ENCODE results near the gene KLHL42. TPM values are rescaled to one million over a fixed set of nuclear protein-coding genes. Genes with fewer than 3 reads are reported as not detected.
"Not testable (repeated sequence)": the region's sequence is repeated elsewhere in the genome, so short reads cannot be mapped to it uniquely, and the experiment has no call there.

Gene KLHL42
- polyA plus RNA-seq (2013, experiment 1 of 2; ENCODE audit: insufficient read length) = 19.0 TPM
- polyA plus RNA-seq (2013, experiment 2 of 2; ENCODE audit: insufficient read length) = 19.9 TPM

DNA sequence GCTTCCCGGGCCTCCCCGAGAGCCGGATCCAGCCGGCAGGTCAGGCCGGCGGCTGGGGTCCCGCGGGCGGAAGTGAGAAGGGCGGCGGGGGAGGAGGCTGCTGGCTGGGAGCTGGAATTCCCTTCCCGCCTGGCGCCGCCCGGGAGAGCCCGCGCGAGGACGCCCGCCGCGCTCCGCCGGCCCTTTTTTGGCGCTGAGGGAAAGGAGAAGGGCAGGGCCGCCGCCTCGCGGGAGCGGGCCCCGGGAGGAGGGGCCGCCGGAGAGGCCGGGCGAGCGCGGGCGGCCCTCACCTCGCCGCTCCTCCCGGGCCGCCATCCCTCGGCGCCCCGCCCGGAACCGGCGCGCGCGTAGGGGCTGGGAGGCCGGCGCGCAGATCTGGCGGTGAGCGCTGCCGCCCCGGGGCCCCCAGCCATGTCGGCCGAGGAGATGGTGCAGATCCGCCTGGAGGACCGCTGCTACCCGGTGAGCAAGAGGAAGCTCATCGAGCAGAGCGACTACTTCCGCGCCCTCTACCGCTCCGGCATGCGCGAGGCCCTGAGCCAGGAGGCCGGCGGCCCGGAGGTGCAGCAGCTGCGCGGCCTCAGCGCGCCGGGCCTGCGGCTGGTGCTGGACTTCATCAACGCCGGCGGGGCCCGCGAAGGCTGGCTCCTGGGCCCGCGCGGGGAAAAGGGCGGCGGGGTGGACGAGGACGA is at the start of gene KLHL42, which contains the start of gene MANSC4:
Gene KLHL42 (plus strand): TSS at position 314 of the 692 bp plus-strand sequence. CDS start 98 bp downstream, at position 412.
Gene MANSC4 (minus strand): TSS at position 317 of the 692 bp plus-strand sequence. CDS start 8,960 bp downstream, outside the sequence.
- DNase-seq = peak; percentile 87

DNA sequence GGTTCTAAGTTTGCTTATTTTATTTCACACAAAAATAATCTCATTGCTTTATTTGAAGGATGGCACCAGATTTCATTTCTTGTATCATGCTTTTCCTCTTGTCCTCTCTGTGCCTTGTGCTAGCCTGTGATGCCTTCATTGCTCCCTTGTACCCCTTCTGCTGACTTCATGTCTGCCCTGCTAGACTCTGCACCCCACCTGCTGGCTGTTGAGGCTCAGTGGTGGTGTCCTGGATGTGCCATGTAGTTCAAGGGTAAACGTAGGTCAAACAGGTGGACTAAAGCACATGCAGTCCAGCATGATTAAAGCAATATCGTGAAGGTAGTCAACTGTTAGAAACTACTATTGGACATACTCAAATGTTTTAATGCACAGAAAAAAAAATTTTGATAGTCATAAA is 47.8 kb upstream of the KLHL42 start:
- DNase-seq = no peak

- DNase-seq = peak; percentile 45
These were observed 46.9 kb upstream of the KLHL42 start for GRCh38 chr12:27733052-27733656.

GRCh38 chr12:27733791-27734190 is 46.2 kb upstream of the KLHL42 start:
- DNase-seq = no peak

GRCh38 chr12:27734321-27734720 is 45.7 kb upstream of the KLHL42 start:
- DNase-seq = not testable (repeated sequence)

DNA sequence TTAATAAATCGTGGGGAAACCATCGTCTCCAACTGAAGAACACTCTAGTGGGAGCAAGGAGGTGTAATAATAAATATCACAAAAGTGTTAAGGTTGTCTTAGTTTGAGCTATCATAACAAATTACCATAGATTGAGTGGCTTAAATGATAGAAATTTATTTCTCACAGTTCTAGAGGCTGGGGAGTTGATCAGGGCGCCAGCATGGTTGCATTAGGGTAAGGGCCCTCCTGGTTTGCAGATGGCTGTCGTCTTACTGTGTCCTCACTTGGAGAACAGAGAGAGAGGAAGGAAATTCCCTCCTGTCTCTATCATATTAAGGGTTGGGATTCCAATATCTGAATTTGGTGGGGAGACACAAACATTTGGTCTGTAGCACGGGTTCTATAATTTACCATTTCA is 36.4 kb upstream of the KLHL42 start:
- DNase-seq = no peak

DNA sequence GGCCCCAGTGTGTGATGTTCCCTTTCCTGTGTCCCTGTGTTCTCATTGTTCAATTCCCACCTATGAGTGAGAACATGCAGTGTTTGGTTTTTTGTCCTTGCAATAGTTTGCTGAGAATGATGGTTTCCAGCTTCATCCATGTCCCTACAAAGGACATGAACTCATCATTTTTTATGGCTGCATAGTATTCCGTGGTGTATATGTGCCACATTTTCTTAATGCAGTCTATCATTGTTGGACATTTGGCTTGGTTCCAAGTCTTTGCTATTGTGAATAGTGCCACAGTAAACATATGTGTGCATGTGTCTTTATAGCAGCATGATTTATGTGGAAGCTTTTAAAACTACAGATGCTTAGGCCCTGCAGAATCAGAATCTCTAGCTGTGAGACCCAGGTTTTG is 34.3 kb upstream of the KLHL42 start:
- DNase-seq = not testable (repeated sequence)

DNA sequence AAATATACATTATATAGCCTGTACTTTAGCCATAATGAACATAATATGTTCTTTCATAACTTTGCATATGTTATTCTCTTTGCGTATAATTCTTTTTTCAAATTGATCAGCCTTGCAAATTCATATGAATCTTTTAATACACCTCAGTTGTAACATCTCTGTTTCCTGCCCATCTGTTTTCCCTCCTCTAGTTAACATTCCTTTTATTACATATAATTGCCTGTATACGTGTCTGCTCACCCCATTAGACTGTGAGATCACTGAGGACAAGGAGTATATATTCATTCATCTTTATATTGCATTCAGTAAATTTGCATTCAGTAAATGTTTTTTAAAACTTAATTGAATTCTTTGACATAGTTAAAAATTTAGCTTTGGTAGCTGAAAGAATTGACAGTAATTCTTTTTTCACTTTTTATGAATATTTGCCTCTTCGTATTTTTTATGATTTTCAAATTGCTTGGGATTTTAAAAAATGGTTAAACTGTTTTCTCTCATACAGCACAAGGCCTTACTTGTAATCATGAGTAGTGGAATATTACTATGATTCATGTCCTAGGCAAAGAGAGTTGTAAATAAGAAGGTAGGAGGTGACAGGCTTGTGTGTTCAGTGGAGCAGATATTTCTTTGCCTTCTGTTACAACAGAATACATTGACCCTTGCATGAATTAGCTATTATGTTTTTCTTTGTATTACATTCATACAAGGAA is 32.8 kb upstream of the KLHL42 start:
- DNase-seq = no peak

DNA sequence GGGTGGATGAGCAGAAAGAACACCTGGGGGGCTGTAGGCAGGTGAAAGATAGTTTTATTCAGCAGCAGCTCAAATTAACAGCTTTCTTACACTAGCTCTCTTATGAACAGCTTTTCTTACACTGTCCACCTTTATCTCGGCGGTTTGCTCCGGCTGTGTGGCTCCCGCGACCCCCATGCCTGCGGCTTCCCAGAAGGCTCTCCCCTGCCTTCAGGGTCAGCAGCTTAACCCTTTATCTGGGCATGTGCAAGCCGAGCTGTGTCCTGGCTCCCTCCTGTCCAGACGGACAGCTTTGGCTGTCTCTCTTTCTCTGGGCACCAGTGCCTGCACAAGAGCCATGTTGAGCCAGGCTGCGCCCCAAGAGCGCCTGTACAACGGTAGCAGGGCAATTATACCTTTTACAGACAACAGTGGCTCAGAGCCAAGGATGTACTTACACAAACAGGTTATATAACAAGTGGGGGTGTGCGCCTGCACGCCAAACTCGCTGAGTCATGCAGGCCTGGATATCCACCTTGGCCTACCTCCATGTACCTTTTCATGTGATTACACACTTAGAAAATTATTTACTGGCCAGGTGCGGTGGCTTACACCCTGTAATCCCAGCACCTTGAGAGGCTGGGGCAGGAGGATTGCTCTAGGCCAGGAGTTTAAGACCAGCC is 28.5 kb upstream of the KLHL42 start:
- DNase-seq = no peak

DNA sequence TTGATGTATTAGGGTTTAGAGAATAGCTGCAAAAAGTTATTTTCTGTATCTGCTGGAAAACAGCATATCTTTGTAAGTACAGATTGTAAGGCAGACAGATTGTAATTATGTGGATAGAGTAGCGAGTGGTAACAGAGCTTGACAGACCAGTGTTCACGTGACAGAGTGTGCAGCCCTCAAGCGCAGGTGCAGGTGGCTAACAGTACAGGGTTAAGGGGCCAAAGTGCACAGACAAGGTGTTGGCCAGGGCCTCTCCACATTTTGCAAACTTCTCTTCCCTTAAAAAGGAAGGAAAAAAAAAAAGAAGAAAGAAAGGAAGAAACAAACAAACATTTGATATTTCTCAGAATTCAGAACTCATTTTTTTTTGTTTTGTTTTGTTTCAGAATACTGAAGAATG is 25.2 kb upstream of the KLHL42 start:
- DNase-seq = no peak

GRCh38 chr12:27756670-27757195 is 23.3 kb upstream of the KLHL42 start:
- no peak for DNase-seq

DNA sequence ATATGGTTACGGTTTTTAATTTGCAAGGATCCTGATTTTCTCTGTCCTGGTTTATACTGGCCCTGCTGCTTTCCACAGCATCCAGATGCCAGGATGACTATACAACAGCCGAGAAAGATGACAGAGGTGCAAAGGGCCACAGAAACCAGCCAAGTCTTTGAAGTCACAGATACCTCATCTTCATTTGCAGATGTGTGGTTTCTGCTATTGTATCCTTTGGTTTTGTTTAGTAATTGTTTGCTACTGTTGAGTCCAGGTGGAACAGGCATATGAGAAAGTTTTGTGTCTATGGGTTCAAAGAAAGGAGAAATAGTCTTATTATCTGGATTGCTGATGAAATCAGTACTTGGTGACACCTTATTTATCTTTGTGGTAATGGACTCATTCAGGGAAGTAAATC is 17.3 kb upstream of the KLHL42 start:
- no peak for DNase-seq

- no peak for DNase-seq
These were observed 13.4 kb upstream of the KLHL42 start for GRCh38 chr12:27766587-27766986.

DNA sequence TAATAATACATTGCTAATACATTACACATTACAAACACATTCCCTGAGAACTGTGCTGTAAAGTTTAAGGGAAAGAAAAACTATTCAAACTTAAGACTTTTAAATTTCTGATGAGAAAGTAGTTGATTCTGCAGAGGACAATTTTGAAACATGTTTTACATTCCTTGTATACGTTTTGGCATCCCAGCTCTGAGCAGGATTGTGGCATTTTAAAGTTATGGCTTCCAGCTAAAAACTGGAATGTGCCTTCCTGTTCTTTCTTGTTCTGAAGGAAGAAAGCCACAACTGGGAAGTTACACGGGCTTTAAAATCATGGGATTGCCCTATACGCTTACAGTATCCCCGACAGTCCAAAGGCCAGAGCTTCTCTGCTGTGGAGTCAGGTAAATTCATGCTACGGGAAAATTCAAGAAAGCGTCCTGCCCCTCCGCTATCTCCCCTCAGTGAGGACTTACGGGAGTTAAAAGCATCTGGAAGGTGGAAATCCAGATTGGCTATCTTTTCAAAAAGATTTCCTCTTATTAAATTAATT is 10.8 kb upstream of the KLHL42 start:
- DNase-seq = peak; percentile 23

DNA sequence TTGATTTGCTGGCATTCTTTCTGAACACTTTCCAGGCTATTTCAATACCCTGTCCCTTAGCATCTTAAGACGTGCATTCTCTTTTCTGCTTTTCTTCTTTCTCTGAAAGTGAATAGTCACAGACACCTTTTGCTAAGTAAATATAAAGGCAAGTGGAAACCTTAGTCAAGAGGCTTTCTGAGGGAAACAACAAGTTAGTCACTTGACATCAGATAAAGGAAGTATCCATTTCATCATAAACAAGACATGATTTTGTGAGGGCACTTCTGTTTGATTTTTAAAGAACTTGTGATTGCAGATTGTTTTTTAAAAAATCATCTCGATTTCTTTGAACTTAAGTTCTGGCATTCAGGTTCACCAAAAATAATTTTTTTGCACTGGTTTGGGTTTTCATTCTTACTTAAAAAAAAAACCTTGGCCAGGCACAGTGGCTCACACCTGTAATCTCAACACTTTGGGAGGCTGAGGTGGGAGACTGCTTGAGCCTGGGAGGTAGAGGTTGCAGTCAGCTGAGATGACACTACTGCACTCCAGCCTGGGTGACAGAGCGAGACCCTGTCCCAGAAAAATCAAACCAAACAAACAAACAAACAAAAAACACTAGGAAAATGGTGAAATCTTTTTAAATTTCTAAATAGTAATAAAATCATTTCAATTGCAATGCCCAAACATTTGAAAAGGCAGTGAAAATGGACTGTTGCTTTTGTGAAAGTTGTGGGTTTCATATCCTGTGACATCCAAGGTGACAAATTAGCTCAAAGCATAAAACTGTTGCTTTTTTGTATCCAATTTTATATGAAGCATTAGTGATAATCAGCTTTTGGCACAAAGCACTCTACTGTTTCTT is 8.3 kb upstream of the KLHL42 start:
- DNase-seq = no peak

- no peak for DNase-seq
These were observed 7.5 kb upstream of the KLHL42 start for GRCh38 chr12:27772328-27773049.

DNA sequence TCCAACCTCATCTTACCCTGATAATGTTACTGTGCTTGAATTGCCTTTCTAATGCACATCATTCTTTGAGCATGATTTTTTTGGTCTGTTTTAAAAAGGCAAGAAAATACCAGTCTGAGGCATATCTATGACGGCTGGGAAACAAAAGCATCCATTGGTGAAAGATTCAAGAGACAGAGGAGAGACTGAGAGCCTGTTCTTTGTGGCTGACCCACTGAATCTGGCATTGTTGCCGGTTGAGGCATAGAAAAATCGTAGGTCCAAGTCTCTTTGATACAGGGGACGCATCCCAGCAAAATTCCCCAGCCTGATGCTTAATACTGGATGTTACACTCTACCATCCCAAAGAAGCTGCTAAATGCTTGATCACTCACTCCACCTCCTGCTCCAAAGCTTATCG is 2.9 kb upstream of the KLHL42 start:
- no peak for DNase-seq

DNA sequence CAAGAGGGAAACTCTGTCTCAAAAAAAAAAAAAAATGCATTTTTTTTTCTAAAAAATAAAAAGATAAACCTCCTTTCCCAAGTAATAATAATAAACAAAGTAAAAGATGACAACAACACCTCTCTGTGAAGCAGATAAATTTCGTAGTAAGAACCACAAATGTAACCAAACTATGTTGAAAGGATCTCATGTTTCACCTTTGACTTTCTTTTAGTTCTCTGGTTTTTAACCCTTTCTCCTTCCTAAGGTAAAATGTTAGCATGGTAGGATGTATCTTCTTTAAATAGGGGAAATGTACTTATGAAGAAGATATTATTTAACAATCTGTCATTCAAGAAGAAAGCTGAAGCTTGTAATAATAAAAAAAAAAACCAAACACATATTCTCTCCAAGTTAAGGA is 1.8 kb upstream of the KLHL42 start:
- DNase-seq = no peak

GRCh38 chr12:27779416-27779919 is 565 bp upstream of the KLHL42 start:
- DNase-seq = peak; percentile 38

- DNase-seq = peak; percentile 37
These were observed 777 bp downstream of the KLHL42 start for GRCh38 chr12:27780612-27781408.

Measured in fibroblast of skin of scalp (primary cell).